Measurements from ENCODE around the gene KIF19.

Gene KIF19

GRCh38 chr17:74390680-74391653 is 64.9 kb downstream of the KIF19 start:
- H2BK5ac ChIP-seq (ENCODE audit: low read length): no peak overlapping the region
- H3K27me3 ChIP-seq (ENCODE audit: insufficient read depth, low read length, poor library complexity): no peaks in the 10 kb centered on the region
- H3K36me3 ChIP-seq (ENCODE audit: control insufficient read depth, insufficient read depth, low read length): no peaks in the 10 kb centered on the region
- no peak overlapping the region for H3K4me3 ChIP-seq (ENCODE audit: low read length)
- H3K4ac ChIP-seq (ENCODE audit: low read depth, low read length): no peak overlapping the region
- H3K56ac ChIP-seq (ENCODE audit: low read length): no peak overlapping the region
- no peak overlapping the region for H3K4me2 ChIP-seq (ENCODE audit: low read length)
- no peak overlapping the region for H2BK120ac ChIP-seq (ENCODE audit: low read depth, low read length)
- no peak overlapping the region for H3K23ac ChIP-seq (ENCODE audit: low read length)
- H3K27ac ChIP-seq (ENCODE audit: low read depth, low read length): no peak overlapping the region
- no peak overlapping the region for H2BK15ac ChIP-seq (replicated peaks; ENCODE audit: low read depth)
- H3K79me2 ChIP-seq (ENCODE audit: control insufficient read depth, insufficient read depth, low read length): no peaks in the 10 kb centered on the region
- H3K9ac ChIP-seq (ENCODE audit: low read length): no peak overlapping the region
- no peaks in the 10 kb centered on the region for H3K4me1 ChIP-seq (ENCODE audit: control insufficient read depth, low read depth, low read length)
- H3K18ac ChIP-seq (ENCODE audit: low read length): no peak overlapping the region
- no peak overlapping the region for H2AK5ac ChIP-seq (ENCODE audit: low read length)
- no peaks in the 10 kb centered on the region for H3K79me1 ChIP-seq (ENCODE audit: low read length)
- WGBS (ENCODE audit: extremely low coverage, insufficient coverage, low lambda C conversion rate): no CpG with 5 or more reads among the region's 11 CpGs
- no peak overlapping the region for H4K5ac ChIP-seq (ENCODE audit: low read length)
- no peak for DNase-seq
- no peak overlapping the region for H4K8ac ChIP-seq (ENCODE audit: low read depth, low read length)

GRCh38 chr17:74391771-74392170 is 65.7 kb downstream of the KIF19 start:
- no peak overlapping the region for H3K9ac ChIP-seq (ENCODE audit: low read length)
- H3K23ac ChIP-seq (ENCODE audit: low read length): no peak overlapping the region
- H3K4me2 ChIP-seq (ENCODE audit: low read length): no peak overlapping the region
- no CpG with 5 or more reads among the region's 5 CpGs for WGBS (ENCODE audit: extremely low coverage, insufficient coverage, low lambda C conversion rate)
- no peaks in the 10 kb centered on the region for H3K27me3 ChIP-seq (ENCODE audit: insufficient read depth, low read length, poor library complexity)
- no peak overlapping the region for H4K5ac ChIP-seq (ENCODE audit: low read length)
- no peak overlapping the region for H2BK5ac ChIP-seq (ENCODE audit: low read length)
- H3K18ac ChIP-seq (ENCODE audit: low read length): no peak overlapping the region
- no peaks in the 10 kb centered on the region for H3K4me1 ChIP-seq (ENCODE audit: control insufficient read depth, low read depth, low read length)
- H3K4me3 ChIP-seq (ENCODE audit: low read length): no peak overlapping the region
- no peak overlapping the region for H3K56ac ChIP-seq (ENCODE audit: low read length)
- H3K36me3 ChIP-seq (ENCODE audit: control insufficient read depth, insufficient read depth, low read length): no peaks in the 10 kb centered on the region
- no peak for DNase-seq
- H3K79me1 ChIP-seq (ENCODE audit: low read length): no peaks in the 10 kb centered on the region
- no peak overlapping the region for H3K4ac ChIP-seq (ENCODE audit: low read depth, low read length)
- H3K27ac ChIP-seq (ENCODE audit: low read depth, low read length): no peak overlapping the region
- H2AK5ac ChIP-seq (ENCODE audit: low read length): no peak overlapping the region
- H4K8ac ChIP-seq (ENCODE audit: low read depth, low read length): no peak overlapping the region
- no peak overlapping the region for H2BK15ac ChIP-seq (replicated peaks; ENCODE audit: low read depth)
- H2BK120ac ChIP-seq (ENCODE audit: low read depth, low read length): no peak overlapping the region
- no peaks in the 10 kb centered on the region for H3K79me2 ChIP-seq (ENCODE audit: control insufficient read depth, insufficient read depth, low read length)

GRCh38 chr17:74392848-74393247 is 66.8 kb downstream of the KIF19 start:
- no peaks in the 10 kb centered on the region for H3K79me2 ChIP-seq (ENCODE audit: control insufficient read depth, insufficient read depth, low read length)
- peak; percentile 44 for DNase-seq
- H3K79me1 ChIP-seq (ENCODE audit: low read length): no peaks in the 10 kb centered on the region
- H3K27me3 ChIP-seq (ENCODE audit: insufficient read depth, low read length, poor library complexity): no peaks in the 10 kb centered on the region
- no peak overlapping the region for H2BK120ac ChIP-seq (ENCODE audit: low read depth, low read length)
- no peak overlapping the region for H4K8ac ChIP-seq (ENCODE audit: low read depth, low read length)
- H3K56ac ChIP-seq (ENCODE audit: low read length): no peak overlapping the region
- no peak overlapping the region for H2BK5ac ChIP-seq (ENCODE audit: low read length)
- H3K4me1 ChIP-seq (ENCODE audit: control insufficient read depth, low read depth, low read length): no peaks in the 10 kb centered on the region
- no peak overlapping the region for H2BK15ac ChIP-seq (replicated peaks; ENCODE audit: low read depth)
- no peak overlapping the region for H3K4me3 ChIP-seq (ENCODE audit: low read length)
- no peak overlapping the region for H3K4me2 ChIP-seq (ENCODE audit: low read length)
- no peak overlapping the region for H2AK5ac ChIP-seq (ENCODE audit: low read length)
- H4K5ac ChIP-seq (ENCODE audit: low read length): no peak overlapping the region
- H3K9ac ChIP-seq (ENCODE audit: low read length): no peak overlapping the region
- no peak overlapping the region for H3K4ac ChIP-seq (ENCODE audit: low read depth, low read length)
- no peak overlapping the region for H3K18ac ChIP-seq (ENCODE audit: low read length)
- no peak overlapping the region for H3K27ac ChIP-seq (ENCODE audit: low read depth, low read length)
- no CpG with 5 or more reads among the region's 5 CpGs for WGBS (ENCODE audit: extremely low coverage, insufficient coverage, low lambda C conversion rate)
- no peak overlapping the region for H3K23ac ChIP-seq (ENCODE audit: low read length)
- H3K36me3 ChIP-seq (ENCODE audit: control insufficient read depth, insufficient read depth, low read length): no peaks in the 10 kb centered on the region

- Histone ChIP-seq H3K4me1 (ENCODE audit: control insufficient read depth, low read depth, low read length) (no peaks in the 10 kb centered on the region), H3K36me3 (ENCODE audit: control insufficient read depth, insufficient read depth, low read length) (no peaks in the 10 kb centered on the region), H3K4ac (ENCODE audit: low read depth, low read length) (no peak overlapping the region), H2BK15ac (replicated peaks; ENCODE audit: low read depth) (no peak overlapping the region), H3K4me2 (ENCODE audit: low read length) (no peak overlapping the region), H3K79me1 (ENCODE audit: low read length) (no peaks in the 10 kb centered on the region), H2BK120ac (ENCODE audit: low read depth, low read length) (no peak overlapping the region), H2BK5ac (ENCODE audit: low read length) (no peak overlapping the region), H3K27ac (ENCODE audit: low read depth, low read length) (no peak overlapping the region), H3K4me3 (ENCODE audit: low read length) (no peak overlapping the region), H4K5ac (ENCODE audit: low read length) (no peak overlapping the region), H2AK5ac (ENCODE audit: low read length) (no peak overlapping the region), H3K27me3 (ENCODE audit: insufficient read depth, low read length, poor library complexity) (no peaks in the 10 kb centered on the region), H3K56ac (ENCODE audit: low read length) (no peak overlapping the region), H3K23ac (ENCODE audit: low read length) (no peak overlapping the region), H3K9ac (ENCODE audit: low read length) (no peak overlapping the region), H4K8ac (ENCODE audit: low read depth, low read length) (no peak overlapping the region), H3K18ac (ENCODE audit: low read length) (no peak overlapping the region), H3K79me2 (ENCODE audit: control insufficient read depth, insufficient read depth, low read length) (no peaks in the 10 kb centered on the region)
- no peak for DNase-seq
- WGBS (ENCODE audit: extremely low coverage, insufficient coverage, low lambda C conversion rate): no CpG with 5 or more reads among the region's 6 CpGs
Measured at GRCh38 chr17:74393346-74393942, 67.4 kb downstream of the KIF19 start.

- Histone ChIP-seq H3K79me1 (ENCODE audit: low read length) (no peaks in the 10 kb centered on the region), H4K5ac (ENCODE audit: low read length) (no peak overlapping the region), H3K4me3 (ENCODE audit: low read length) (no peak overlapping the region), H3K18ac (ENCODE audit: low read length) (no peak overlapping the region), H3K4me1 (ENCODE audit: control insufficient read depth, low read depth, low read length) (no peaks in the 10 kb centered on the region), H3K9ac (ENCODE audit: low read length) (no peak overlapping the region), H3K36me3 (ENCODE audit: control insufficient read depth, insufficient read depth, low read length) (no peaks in the 10 kb centered on the region), H3K23ac (ENCODE audit: low read length) (no peak overlapping the region), H3K79me2 (ENCODE audit: control insufficient read depth, insufficient read depth, low read length) (no peaks in the 10 kb centered on the region), H2BK120ac (ENCODE audit: low read depth, low read length) (no peak overlapping the region), H2BK15ac (replicated peaks; ENCODE audit: low read depth) (no peak overlapping the region), H3K4me2 (ENCODE audit: low read length) (no peak overlapping the region), H4K8ac (ENCODE audit: low read depth, low read length) (no peak overlapping the region), H3K56ac (ENCODE audit: low read length) (no peak overlapping the region), H3K27me3 (ENCODE audit: insufficient read depth, low read length, poor library complexity) (no peaks in the 10 kb centered on the region), H2BK5ac (ENCODE audit: low read length) (no peak overlapping the region), H3K4ac (ENCODE audit: low read depth, low read length) (no peak overlapping the region), H3K27ac (ENCODE audit: low read depth, low read length) (no peak overlapping the region), H2AK5ac (ENCODE audit: low read length) (no peak overlapping the region)
- WGBS (ENCODE audit: extremely low coverage, insufficient coverage, low lambda C conversion rate): no CpG with 5 or more reads among the region's 12 CpGs
- no peak for DNase-seq
Measured at GRCh38 chr17:74394275-74394950, 68.4 kb downstream of the KIF19 start.
